Fibroblast of lung (primary cell): ENCODE measurements around the gene TFF2.

Experiments used
- EZH2 ChIP-seq: IDR thresholded peaks from 2 replicates; pipeline ENCODE4 v1.5.1; 2012; ENCODE audit warnings: low read length, control low read depth, mild to moderate bottlenecking; ENCODE audit errors: missing control alignments
- TF ChIP-seq, protein P1 (sequence below), 2 donors: IDR thresholded peaks in 1 of 2; conservative IDR thresholded peaks in 1 of 2; 1 replicate in 1 of 2; 2 replicates in 1 of 2; pipeline ENCODE4 v1.5.1; 2011 to 2012; ENCODE audit warnings: low read length in 2 of 2, control low read depth in 1 of 2, inconsistent platforms in 1 of 2, low read depth in 1 of 2, mild to moderate bottlenecking in 1 of 2

DNA sequence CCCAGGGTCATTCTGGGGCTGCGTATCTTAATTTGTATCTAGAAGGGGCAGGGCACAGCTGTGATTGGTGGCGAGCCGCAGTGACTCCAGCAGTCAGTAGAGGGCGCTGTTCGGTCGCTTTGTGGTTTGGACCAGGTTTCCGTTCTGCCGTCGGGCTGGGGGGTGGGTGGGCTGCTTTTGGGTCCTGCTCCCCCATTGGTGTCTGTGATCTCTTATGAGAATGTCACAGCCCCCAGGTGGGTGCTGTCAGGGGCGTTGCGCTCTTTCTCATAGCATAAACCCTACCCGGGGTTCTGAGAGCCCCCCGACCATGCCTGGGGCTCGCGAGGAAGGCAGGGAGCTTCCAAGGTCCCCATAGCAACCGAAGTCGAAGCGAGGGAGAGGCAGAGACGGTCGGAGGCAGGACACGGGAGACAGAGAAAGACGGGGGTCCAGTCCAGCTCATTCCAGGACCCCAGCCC, 41.0 kb downstream of the TFF2 start:
- TF ChIP-seq, protein P1, sequence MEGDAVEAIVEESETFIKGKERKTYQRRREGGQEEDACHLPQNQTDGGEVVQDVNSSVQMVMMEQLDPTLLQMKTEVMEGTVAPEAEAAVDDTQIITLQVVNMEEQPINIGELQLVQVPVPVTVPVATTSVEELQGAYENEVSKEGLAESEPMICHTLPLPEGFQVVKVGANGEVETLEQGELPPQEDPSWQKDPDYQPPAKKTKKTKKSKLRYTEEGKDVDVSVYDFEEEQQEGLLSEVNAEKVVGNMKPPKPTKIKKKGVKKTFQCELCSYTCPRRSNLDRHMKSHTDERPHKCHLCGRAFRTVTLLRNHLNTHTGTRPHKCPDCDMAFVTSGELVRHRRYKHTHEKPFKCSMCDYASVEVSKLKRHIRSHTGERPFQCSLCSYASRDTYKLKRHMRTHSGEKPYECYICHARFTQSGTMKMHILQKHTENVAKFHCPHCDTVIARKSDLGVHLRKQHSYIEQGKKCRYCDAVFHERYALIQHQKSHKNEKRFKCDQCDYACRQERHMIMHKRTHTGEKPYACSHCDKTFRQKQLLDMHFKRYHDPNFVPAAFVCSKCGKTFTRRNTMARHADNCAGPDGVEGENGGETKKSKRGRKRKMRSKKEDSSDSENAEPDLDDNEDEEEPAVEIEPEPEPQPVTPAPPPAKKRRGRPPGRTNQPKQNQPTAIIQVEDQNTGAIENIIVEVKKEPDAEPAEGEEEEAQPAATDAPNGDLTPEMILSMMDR (conservative IDR thresholded peaks at IDR 0.05 in 1 of 2, IDR thresholded peaks at IDR 0.05 in 1 of 2; ENCODE audit: low read depth in 1 of 2, low read length in 2 of 2): peak; percentile 36 to 74
- TF ChIP-seq EZH2: no peak
